ENCODE measurements around the gene MT1E.
"Not testable (repeated sequence)": the region's sequence is repeated elsewhere in the genome, so short reads cannot be mapped to it uniquely, and the experiment has no call there.

MT1E gene

DNA sequence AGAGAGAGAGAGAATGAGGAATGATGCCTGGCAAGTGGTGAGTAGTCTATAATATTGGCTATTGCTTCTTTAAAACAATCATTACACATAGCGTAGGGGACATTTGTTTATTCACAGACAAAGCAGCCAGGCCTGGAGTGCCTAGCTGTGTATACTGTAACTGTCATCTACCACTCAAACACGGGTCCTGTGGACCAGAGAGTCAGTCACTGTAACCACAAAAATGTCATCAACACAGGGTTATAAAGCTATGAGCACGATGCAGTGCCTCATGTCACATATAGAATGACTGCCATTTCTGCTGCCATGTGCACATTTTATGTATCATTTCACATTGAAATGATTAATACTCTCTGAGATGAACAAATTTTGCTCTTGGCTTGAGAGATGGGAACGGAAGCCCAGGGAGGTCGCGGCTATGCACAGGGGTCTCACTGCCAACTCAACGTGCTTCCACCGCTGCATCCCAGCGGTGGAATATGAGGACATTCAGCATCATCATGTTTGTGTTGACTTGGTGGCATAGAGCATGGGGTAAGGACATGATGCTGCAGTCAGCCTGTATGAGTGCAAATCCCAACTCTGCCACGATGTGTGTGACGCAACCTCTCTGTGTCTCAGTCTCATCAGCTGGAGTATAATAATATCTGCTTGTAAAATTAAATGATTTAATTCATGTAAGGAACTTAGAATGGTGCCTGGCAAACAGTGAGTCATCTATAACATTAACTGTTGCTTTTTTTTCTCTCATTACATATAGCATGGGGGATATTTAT is 47.4 kb downstream of the MT1E start:
- no peak for DNase-seq

DNA sequence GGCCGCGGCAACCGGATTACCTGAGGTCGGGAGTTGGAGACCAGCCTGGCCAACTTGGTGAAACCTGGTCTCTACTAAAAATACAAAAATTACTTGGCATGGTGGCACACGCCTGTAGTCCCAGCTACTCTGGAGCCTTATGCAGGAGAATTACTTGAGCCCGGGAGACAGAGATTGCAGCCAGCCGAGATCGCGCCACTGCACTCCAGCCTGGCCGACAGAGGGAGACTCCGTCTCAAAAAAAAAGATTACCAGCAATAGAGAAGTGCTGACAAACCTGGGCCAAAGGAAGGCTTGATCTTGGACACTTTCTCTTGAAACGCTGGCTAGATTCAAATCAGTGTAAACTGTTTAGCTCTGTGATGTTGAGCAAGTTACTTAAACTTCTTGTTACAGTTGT is 48.3 kb downstream of the MT1E start:
- DNase-seq = no peak

DNA sequence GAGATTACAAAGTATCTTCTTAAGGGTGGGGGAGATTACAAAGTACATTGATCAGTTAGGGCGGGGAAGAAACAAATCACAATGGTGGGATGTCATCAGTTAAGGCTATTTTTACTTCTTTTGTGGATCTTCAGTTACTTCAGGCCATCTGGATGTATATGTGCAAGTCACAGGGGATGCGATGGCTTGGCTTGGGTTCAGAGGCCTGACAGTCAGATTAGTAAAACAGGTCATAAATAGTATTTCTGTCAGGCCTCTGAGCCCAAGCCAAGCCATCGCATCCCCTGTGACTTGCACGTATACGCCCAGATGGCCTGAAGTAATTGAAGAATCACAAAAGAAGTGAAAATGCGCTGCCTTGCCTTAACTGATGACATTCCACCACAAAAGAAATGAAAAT is 49.0 kb downstream of the MT1E start:
- DNase-seq = not testable (repeated sequence)

GRCh38 chr16:56675685-56676210 is 50.2 kb downstream of the MT1E start:
- no peak for DNase-seq
